Heart right ventricle (tissue), 16 donors: ENCODE measurements around the gene RPL7L1. TPM values are rescaled to one million over a fixed set of nuclear protein-coding genes. Genes with fewer than 3 reads are reported as not detected.

Source experiments
- ATAC-seq, 8 donors: fragments of 200-7000 bp; cut with Tn5 transposase; one replicate each; pipeline ENCODE4 v1.9.1; 2020; ENCODE audit warnings: mild to moderate bottlenecking in 8 of 8, moderate library complexity in 8 of 8, moderate number of reproducible peaks in 1 of 8
- DNase-seq, 2 donors: peaks; one replicate each; pipeline ENCODE4 v3.0.0-alpha.2; 2020
- H3K27ac ChIP-seq, 10 donors: fragments of 200-600 bp; sonication (generic) in 2 of 10; one replicate each; pipeline versions ENCODE4 v1.5.0 to v1.8.0; 2020 to 2022; ENCODE audit warnings: mild to moderate bottlenecking in 3 of 10
- H3K27me3 ChIP-seq, 7 donors: fragments of 200-600 bp; one replicate each; pipeline ENCODE4 v1.8.0; 2021 to 2022; ENCODE audit warnings: mild to moderate bottlenecking in 2 of 7
- H3K36me3 ChIP-seq, 9 donors: fragments of 200-600 bp; sonication (generic) in 1 of 9; one replicate each; pipeline versions ENCODE4 v1.5.0 to v1.8.0; 2020 to 2022; ENCODE audit warnings: mild to moderate bottlenecking in 2 of 9
- H3K4me1 ChIP-seq, 9 donors: fragments of 200-600 bp; sonication (generic) in 1 of 9; one replicate each; pipeline versions ENCODE4 v1.5.0 to v1.8.0; 2020 to 2022; ENCODE audit warnings: mild to moderate bottlenecking in 4 of 9
- H3K4me3 ChIP-seq, 10 donors: fragments of 200-600 bp; sonication (generic) in 2 of 10; one replicate each; pipeline versions ENCODE4 v1.5.0 to v1.8.0; 2020 to 2022; ENCODE audit warnings: mild to moderate bottlenecking in 7 of 10, moderate library complexity in 2 of 10
- H3K9me3 ChIP-seq, 11 donors: fragments of 200-600 bp in 10 of 11; sonication (generic) in 2 of 11; one replicate each; pipeline versions ENCODE4 v1.5.0 to v1.8.0; 2013 to 2022; ENCODE audit warnings: mild to moderate bottlenecking in 2 of 11, control low read depth in 1 of 11, moderate library complexity in 1 of 11
- WGBS, 2 donors: extraction: QIAGEN DNeasy Blood & Tissue Kit; methylation state at CpG; one replicate each; pipeline ENCODE4 v1.1.7; 2013; ENCODE audit warnings: inconsistent platforms in 1 of 2; 5-methylcytosine and 5-hydroxymethylcytosine counted together
- intact Hi-C, 10 donors: fragments of 100-400 bp; cut with DNase I; formaldehyde crosslinking; loops; one replicate each; pipeline versions ENCODE4 v1.11.1 to v1.14.2; 2022
- polyA plus RNA-seq, 2 donors: library from polyadenylated mRNA; stranded (reverse); fragments of 200-250 nt; gene quantifications; one replicate each; pipeline ENCODE4 v1.2.3, GENCODE V29; 2013
- total RNA-seq, 10 donors: library from RNA; stranded (reverse); fragmentation: NEBNext Ultra II Directional in 3 of 10; extraction: Animal tissue kit (Norgen Biotek cat#: 25700) in 3 of 10; gene quantifications; one replicate each; pipeline versions ENCODE4 v1.2.1 to v1.2.4, GENCODE V29; 2021 to 2023
- TF ChIP-seq, protein P1 (sequence below), 9 donors: fragments of 200-600 bp; sonication (generic) in 2 of 9; IDR thresholded peaks; one replicate each; pipeline versions ENCODE4 v1.5.0 to v1.8.0; 2021 to 2022; ENCODE audit warnings: antibody characterized with exemption in 9 of 9, mild to moderate bottlenecking in 5 of 9, moderate library complexity in 1 of 9
- donor health status: Arrhythmogenic right ventricular cardiomyopathy.
- donor health status: ischemic (EF 13 %, LVEDD 7.1; RV severe dilation, severe dysfunction).
- donor health status: healthy with polysubstance abuse.
- donor health status: DM: no; HTN: yes; CAD: no.
- donor health status: DM: no; HTN: no; CAD: no.
- donor health status: ischemic (EF 25% LVEDD 6.9; RV normal size, moderate dysfunction).
- donor health status: ischemic (EF 25% LVEDD 5.7; RV mildly dilated, moderate dysfunction).
- donor health status: healthy.
- donor health status: DM: yes; HTN: yes; CAD: no.
- donor health status: Ischemic cardiomyopathy.
- donor health status: ischemic (EF 35%, LVEDD 5.7; RV mildly dilated, moderate dysfunction).
- donor health status: nonischemic (EF 11% LVEDD 7.7; RV severe dilation, severe dysfunction).
- donor health status: DM: yes; HTN: yes; CAD: no.
- donor health status: PGD.
- donor health status: ischemic (EF 29% LVEDD 5.4; RV normal size, mild dysfunction).
- donor health status: nonischemic (EF 23%, LVEDD 6.1; RV moderate dilation, normal function).

RPL7L1 gene
- total and polyA plus RNA-seq, 12 donors: 23.7 to 52.5 (median 44.7) TPM

DNA sequence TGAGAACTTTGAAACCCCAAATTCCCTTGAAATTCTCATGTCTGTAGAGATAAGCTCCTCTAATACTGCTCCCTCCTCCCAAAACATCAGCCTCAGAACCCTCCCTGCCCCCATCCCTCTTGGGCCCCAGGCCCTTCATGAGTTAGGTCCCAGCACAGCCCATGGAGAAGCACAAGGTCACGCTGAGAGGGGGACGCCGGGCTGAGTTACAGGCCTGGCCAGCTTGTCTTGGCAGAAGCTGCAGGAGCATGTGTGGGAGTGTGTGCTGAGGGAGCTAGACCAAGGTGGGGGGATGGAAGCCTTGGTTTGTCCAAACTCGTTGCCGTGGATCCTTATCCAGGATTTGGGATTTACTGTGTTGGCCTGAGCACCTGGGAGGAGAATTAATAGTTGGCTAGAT is 27.9 kb downstream of the RPL7L1 start:
- Histone ChIP-seq H3K36me3 (no peaks in the 10 kb centered on the region), H3K27ac (no peak overlapping the region), H3K4me3 (no peak overlapping the region), H3K27me3 (peaks cover 0 to 16% (median 12%) of the 10 kb centered on the region in 7 donors), H3K4me1 (peaks cover 0 to 25% (median 7%) of the 10 kb centered on the region in 9 donors), H3K9me3 (no peaks in the 10 kb centered on the region)
- intact Hi-C loops: loop anchor here in 2 of 10 donors (10.0 kb wide), 2 partner anchors 67 to 147 kb away; partner anchors contain the start of genes CUL7 (in 1 of the 2), KLC4 (in 1 of the 2), MRPL2 (in 1 of the 2) and PEX6 (in 1 of the 2)
- WGBS, 2 donors: 13 to 19% methylated on average over 5 of the region's 5 CpGs
- DNase-seq: peak in 1 of 2 donors; percentile 33
- ATAC-seq: peak; percentile 45 to 80 (median 68)
- TF ChIP-seq, protein P1, sequence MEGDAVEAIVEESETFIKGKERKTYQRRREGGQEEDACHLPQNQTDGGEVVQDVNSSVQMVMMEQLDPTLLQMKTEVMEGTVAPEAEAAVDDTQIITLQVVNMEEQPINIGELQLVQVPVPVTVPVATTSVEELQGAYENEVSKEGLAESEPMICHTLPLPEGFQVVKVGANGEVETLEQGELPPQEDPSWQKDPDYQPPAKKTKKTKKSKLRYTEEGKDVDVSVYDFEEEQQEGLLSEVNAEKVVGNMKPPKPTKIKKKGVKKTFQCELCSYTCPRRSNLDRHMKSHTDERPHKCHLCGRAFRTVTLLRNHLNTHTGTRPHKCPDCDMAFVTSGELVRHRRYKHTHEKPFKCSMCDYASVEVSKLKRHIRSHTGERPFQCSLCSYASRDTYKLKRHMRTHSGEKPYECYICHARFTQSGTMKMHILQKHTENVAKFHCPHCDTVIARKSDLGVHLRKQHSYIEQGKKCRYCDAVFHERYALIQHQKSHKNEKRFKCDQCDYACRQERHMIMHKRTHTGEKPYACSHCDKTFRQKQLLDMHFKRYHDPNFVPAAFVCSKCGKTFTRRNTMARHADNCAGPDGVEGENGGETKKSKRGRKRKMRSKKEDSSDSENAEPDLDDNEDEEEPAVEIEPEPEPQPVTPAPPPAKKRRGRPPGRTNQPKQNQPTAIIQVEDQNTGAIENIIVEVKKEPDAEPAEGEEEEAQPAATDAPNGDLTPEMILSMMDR (IDR thresholded peaks at IDR 0.05): no peak

DNA sequence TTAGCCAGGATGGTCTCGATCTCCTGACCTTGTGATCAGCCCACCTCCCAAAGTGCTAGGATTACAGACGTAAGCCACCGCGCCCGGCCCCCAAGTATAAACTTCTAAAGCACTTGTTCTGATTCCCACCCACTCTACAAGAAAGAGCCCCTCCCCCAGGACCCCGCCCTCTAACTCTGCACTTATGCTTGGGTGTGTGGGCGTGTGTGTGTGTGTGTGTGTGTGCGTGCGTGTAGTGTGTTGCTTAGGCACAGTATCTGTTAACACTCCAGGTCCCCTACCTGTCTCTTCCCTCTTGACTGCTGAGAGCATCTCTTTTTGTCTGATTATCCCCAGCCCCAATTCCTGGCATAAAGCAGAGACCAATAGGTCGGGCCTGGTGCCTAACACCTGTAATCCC is 30.4 kb downstream of the RPL7L1 start:
- intact Hi-C loops: loop anchor here in 2 of 10 donors (10.0 kb wide), 3 partner anchors 65 to 145 kb away; partner anchors contain the start of genes CUL7 (in 1 of the 2), KLC4 (in 1 of the 2), MRPL2 (in 1 of the 2) and PEX6 (in 1 of the 2)
- H3K4me1 ChIP-seq: peaks cover 0 to 16% (median 7%) of the 10 kb centered on the region in 9 donors
- H3K4me3 ChIP-seq: no peak overlapping the region
- H3K36me3 ChIP-seq: no peaks in the 10 kb centered on the region
- 84 to 89% methylated on average over 10 of the region's 10 CpGs for WGBS, 2 donors
- H3K27ac ChIP-seq: no peak overlapping the region
- DNase-seq: no peak
- TF ChIP-seq, protein P1 (IDR thresholded peaks at IDR 0.05): no peak
- no peak for ATAC-seq
- no peaks in the 10 kb centered on the region for H3K9me3 ChIP-seq
- H3K27me3 ChIP-seq: peaks cover 0 to 22% (median 16%) of the 10 kb centered on the region in 7 donors

DNA sequence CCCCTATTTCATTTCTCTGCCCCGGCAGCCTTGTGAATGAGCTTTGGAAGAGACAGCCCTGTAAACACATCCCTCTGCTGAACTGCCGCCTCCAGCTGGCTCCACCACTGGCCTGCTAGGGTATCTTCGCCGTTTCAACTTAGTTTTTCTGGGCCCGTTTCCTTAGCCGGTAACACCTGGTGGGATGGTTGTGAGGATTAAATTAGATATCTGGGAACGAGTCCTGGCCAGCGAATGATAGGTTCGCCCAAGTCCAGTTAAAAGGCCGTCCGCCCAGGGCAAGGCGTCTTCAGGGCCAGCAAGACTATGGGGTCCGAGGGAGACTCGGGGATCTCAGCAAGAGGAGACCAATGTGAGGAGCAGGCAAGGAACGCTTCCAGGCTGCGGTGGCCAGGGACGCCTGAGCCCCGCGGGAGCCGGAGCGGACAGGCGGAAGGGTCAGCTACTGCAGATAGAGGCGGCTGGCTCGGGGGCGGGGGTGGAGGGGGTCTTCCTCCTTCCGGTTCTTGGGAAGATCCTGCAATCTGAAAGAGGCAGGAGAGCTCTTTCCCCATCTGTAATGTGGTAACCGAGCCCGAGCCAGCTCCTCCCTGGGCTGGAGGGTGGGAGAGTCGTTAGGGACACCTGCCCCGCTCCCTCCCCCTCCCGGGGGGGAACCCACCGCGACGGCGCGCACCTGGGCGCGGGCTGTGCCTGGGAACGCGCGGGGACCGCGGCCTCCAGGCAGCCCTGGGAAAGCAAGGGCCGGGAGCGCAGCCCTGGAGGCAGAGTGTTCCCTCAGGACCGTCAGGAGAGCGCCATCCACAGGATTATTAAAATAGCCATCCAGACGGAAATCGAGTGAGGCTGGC is 32.0 kb downstream of the RPL7L1 start:
- ATAC-seq: no peak
- Histone ChIP-seq H3K4me3 (peak overlapping the region in 8 of 10 donors; percentile 7 to 39 (median 36)), H3K4me1 (peaks cover 0 to 16% (median 7%) of the 10 kb centered on the region in 9 donors), H3K27ac (no peak overlapping the region), H3K36me3 (no peaks in the 10 kb centered on the region), H3K9me3 (no peaks in the 10 kb centered on the region), H3K27me3 (peaks cover 0 to 31% (median 19%) of the 10 kb centered on the region in 7 donors)
- TF ChIP-seq, protein P1 (IDR thresholded peaks at IDR 0.05): no peak
- 9 to 10% methylated on average over 49 of the region's 49 CpGs for WGBS, 2 donors
- intact Hi-C loops: loop anchor here in 1 of 10 donors (10.0 kb wide), 1 partner anchor 93 kb away; no protein-coding TSS in a partner anchor
- no peak for DNase-seq

DNA sequence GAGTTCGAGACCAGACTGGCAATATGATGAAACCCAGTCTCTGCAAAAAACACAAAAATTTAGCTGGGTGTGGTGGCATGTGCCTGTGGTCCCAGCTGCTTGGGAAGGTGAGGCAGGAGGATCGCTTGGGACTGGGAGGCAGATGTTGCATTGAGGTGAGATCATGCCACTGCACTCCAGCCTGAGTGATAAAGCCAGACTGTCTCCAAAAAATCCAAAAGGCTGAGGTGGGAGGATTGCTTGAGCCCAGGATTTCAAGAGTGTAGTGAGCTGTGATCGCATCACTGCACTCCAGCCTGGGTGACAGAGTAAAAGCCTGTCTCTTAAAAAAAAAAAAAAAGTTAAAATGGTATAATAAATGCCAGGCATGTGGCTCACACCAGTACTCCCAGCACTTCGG is 35.1 kb downstream of the RPL7L1 start:
- ATAC-seq (no peak), DNase-seq (no peak)
- H3K4me3 ChIP-seq: no peak overlapping the region
- H3K27ac ChIP-seq: no peak overlapping the region
- intact Hi-C loops: loop anchor here in 1 of 10 donors (10.0 kb wide), 1 partner anchor 90 kb away; no protein-coding TSS in a partner anchor
- WGBS, 2 donors: 80 to 81% methylated on average over 4 of the region's 4 CpGs
- H3K4me1 ChIP-seq: peaks cover 0 to 8% (median 7%) of the 10 kb centered on the region in 9 donors
- no peaks in the 10 kb centered on the region for H3K9me3 ChIP-seq
- TF ChIP-seq, protein P1 (IDR thresholded peaks at IDR 0.05): no peak
- H3K27me3 ChIP-seq: peaks cover 0 to 31% (median 19%) of the 10 kb centered on the region in 7 donors
- H3K36me3 ChIP-seq: no peaks in the 10 kb centered on the region
